SU-DHL-6 (cell line): Measurements from ENCODE around the gene ZNF628.

Source experiments
- CTCF ChIP-seq: fragments of 200-600 bp; sonication (generic); IDR thresholded peaks from one replicate; pipeline ENCODE4 v1.5.1; 2017; ENCODE audit warnings: antibody characterized with exemption, mild to moderate bottlenecking, low read length, moderate library complexity; ENCODE audit not compliant: insufficient read depth, poor library complexity, severe bottlenecking
- EZH2phosphoT487 ChIP-seq: fragments of 200-600 bp; sonication (generic), shearing (Covaris generic); conservative IDR thresholded peaks from 2 replicates; pipeline ENCODE4 v1.6.1; 2018; ENCODE audit warnings: mild to moderate bottlenecking, antibody characterized with exemption, low read length, moderate library complexity, mixed read lengths

DNA sequence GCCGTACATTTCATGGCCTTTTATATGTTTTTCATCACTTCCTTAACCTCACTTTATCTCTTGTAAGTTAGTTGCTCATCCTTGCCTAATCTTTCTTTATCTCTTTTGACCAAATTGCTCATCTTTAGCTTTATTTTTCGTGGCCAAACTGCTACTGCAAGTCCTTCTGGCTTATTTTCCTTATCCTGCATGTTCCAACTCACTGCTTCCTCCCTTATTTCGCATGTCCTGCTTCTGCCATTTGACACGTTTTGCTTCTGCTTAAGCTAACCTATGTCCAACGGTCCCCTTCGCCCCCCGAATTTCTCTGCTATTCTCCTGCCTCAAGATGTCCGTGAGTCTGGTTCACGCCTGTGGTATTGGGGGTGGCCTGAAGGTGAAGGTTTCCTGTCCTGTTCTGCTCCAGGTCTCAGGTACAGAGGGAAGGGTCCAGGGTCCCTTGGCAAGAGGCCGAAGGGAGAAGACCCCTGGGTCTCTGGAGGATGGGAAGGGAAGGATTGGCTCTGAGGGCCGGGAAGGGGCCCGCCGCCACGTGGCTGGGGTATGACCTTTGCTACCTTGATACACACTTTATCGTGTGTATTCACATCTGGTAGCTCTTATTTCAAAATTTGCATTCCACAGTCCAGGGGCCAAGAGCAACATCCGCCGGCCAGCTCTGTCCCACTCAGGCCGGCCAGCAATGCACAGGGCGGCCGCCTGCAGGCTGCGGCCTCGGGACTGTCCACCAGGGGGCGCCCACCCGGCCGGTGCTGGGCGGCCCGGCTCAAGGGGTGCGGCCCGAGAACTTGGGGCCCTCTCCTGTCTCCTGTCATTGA lies 9.0 kb upstream of the ZNF628 start:
- TF ChIP-seq CTCF, result peak; percentile 96
- TF ChIP-seq EZH2phosphoT487, result no peak
